NCI-H446 treated with DMSO at 0.1 percent for 48 hours (cell line): ENCODE results near the gene FBXO41.
"Not testable (repeated sequence)": the region's sequence is repeated elsewhere in the genome, so short reads cannot be mapped to it uniquely, and the experiment has no call there.

ENCODE experiments used
- DNase-seq: peaks from one replicate; lab custom pipeline; 2025; lab: John Stamatoyannopoulos, UW

FBXO41 gene

GRCh38 chr2:73262691-73263429 is 21.4 kb downstream of the FBXO41 start:
- not testable (repeated sequence) for DNase-seq

GRCh38 chr2:73262108-73262651 is 22.1 kb downstream of the FBXO41 start:
- DNase-seq = no peak

- no peak for DNase-seq
These were observed 23.8 kb downstream of the FBXO41 start for GRCh38 chr2:73260338-73260984.

GRCh38 chr2:73259704-73260337 is 24.5 kb downstream of the FBXO41 start:
- no peak for DNase-seq

GRCh38 chr2:73259276-73259675 is 25.0 kb downstream of the FBXO41 start:
- DNase-seq = no peak

- no peak for DNase-seq
These were observed 25.4 kb downstream of the FBXO41 start for GRCh38 chr2:73258913-73259215.

- no peak for DNase-seq
These were observed 25.9 kb downstream of the FBXO41 start for GRCh38 chr2:73258186-73258912.

GRCh38 chr2:73257425-73258125 is 26.7 kb downstream of the FBXO41 start:
- no peak for DNase-seq

GRCh38 chr2:73257021-73257420 is 27.3 kb downstream of the FBXO41 start:
- DNase-seq = no peak

GRCh38 chr2:73256618-73256922 is 27.7 kb downstream of the FBXO41 start:
- DNase-seq = no peak

- DNase-seq = no peak
These were observed 28.2 kb downstream of the FBXO41 start for GRCh38 chr2:73255907-73256617.

GRCh38 chr2:73255007-73255644 is 29.2 kb downstream of the FBXO41 start:
- no peak for DNase-seq

GRCh38 chr2:73254343-73255006 is 29.8 kb downstream of the FBXO41 start:
- DNase-seq = no peak

GRCh38 chr2:73253901-73254300 is 30.4 kb downstream of the FBXO41 start:
- no peak for DNase-seq

- no peak for DNase-seq
These were observed 30.9 kb downstream of the FBXO41 start for GRCh38 chr2:73253400-73253799.

- DNase-seq = no peak
These were observed 31.8 kb downstream of the FBXO41 start for GRCh38 chr2:73252238-73253027.

GRCh38 chr2:73250872-73251846 is 33.1 kb downstream of the FBXO41 start:
- DNase-seq = no peak

- no peak for DNase-seq
These were observed 34.6 kb downstream of the FBXO41 start for GRCh38 chr2:73249636-73250035.
